Measurements from ENCODE around the gene SLC29A3. TPM values are rescaled to one million over a fixed set of nuclear protein-coding genes. Genes with fewer than 3 reads are reported as not detected.
A peak's percentile ranks its signal among the peaks of the same experiment; 100 is the strongest.

SLC29A3 gene
- polyA plus RNA-seq, 1 of the 3 experiments (the other 2 are of a cell fraction), result 3.8 TPM

DNA sequence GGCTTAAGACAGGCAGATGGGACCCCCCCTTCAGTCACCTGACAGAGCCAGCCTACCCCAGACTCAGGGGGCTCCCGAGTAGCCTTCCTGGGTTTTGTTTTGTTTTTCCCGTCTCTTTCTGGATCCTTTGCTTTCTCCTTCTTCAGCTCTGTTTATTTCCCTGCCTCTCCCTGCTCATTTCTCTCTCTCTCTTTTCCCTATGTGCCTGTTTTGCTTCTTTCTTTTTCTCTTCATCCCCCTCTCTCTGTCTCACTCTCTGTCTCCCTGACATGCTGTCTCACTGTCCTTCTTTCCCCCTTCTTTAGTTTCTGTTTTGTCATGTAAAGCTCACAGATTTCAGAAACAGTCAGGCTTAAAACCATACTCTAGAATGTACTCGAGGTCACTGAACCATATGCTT, 38.2 kb upstream of the SLC29A3 start:
- Histone ChIP-seq H2AFZ (ENCODE audit: low read depth) (no peak overlapping the region), H3K4me1 (ENCODE audit: control insufficient read depth in 1 of 2, insufficient read depth in 2 of 2, low read depth in 1 of 2, low read length in 1 of 2) (peaks cover 0 to 56% of the 10 kb centered on the region in 2 experiments; a peak in 3 of 4 replicates), H4K20me1 (ENCODE audit: insufficient read depth) (peaks cover 87% of the 10 kb centered on the region), H3K79me2 (ENCODE audit: insufficient read depth) (peaks cover 36% of the 10 kb centered on the region), H3K9me3 (no peaks in the 10 kb centered on the region), H3K36me3 (replicated peaks in 1 of 2; ENCODE audit: control insufficient read depth in 1 of 2, insufficient read depth in 2 of 2, low read length in 1 of 2) (peaks cover 5 to 20% of the 10 kb centered on the region in 2 experiments), H3K4me2 (no peak overlapping the region), H3K27me3 (ENCODE audit: insufficient read depth) (no peaks in the 10 kb centered on the region), H3F3A (replicated peaks; ENCODE audit: insufficient read depth) (no peaks in the 10 kb centered on the region), H3K27ac (ENCODE audit: low read depth in 2 of 2, low read length in 1 of 2) (peak overlapping the region in 1 of 2 experiments; percentile 99; a peak in 2 of 4 replicates), H3K9ac (no peak overlapping the region), H3K9me2 (no peaks in the 10 kb centered on the region), H3K4me3 (ENCODE audit: low read depth in 2 of 2, low read length in 1 of 2) (no peak overlapping the region)
- DNase-seq, result no peak
- ChIA-PET POLR2A (interaction anchor here (1.0 kb wide), 1 partner anchor 36 kb away, joined by 3 read pairs; no protein-coding TSS in a partner anchor), CTCF (interaction anchor here (0.7 to 9.0 kb wide), 6 partner anchors 10 to 377 kb away, joined by 3 to 104 read pairs (median 4); no protein-coding TSS in a partner anchor)
- WGBS (ENCODE audit: low lambda C conversion rate), result 48% methylated on average over 3 of the region's 3 CpGs
- TF ChIP-seq NRF1 (IDR thresholded peaks at IDR 0.05; ENCODE audit: low read depth, low read length) (no peak), NFIC (IDR thresholded peaks at IDR 0.05; ENCODE audit: borderline replicate concordance) (no peak), RAD21 (IDR thresholded peaks at IDR 0.05; ENCODE audit: low read length) (no peak), GATA2 (CRISPR knock-in tag; IDR thresholded peaks at IDR 0.05) (no peak), EZH2phosphoT487 (IDR thresholded peaks at IDR 0.05; ENCODE audit: borderline replicate concordance, low read depth) (no peak), MXI1 (IDR thresholded peaks at IDR 0.05; ENCODE audit: low read depth, low read length) (no peak), EP300 (IDR thresholded peaks at IDR 0.05; ENCODE audit: borderline replicate concordance in 1 of 2, low read depth in 1 of 2, low read length in 1 of 2) (no peak), FOXJ3 (CRISPR knock-in tag; IDR thresholded peaks at IDR 0.05) (no peak), MEF2A (IDR thresholded peaks at IDR 0.05; ENCODE audit: borderline replicate concordance, low read depth) (no peak), TCF12 (IDR thresholded peaks at IDR 0.05) (no peak)
- TF ChIP-seq, protein P1, sequence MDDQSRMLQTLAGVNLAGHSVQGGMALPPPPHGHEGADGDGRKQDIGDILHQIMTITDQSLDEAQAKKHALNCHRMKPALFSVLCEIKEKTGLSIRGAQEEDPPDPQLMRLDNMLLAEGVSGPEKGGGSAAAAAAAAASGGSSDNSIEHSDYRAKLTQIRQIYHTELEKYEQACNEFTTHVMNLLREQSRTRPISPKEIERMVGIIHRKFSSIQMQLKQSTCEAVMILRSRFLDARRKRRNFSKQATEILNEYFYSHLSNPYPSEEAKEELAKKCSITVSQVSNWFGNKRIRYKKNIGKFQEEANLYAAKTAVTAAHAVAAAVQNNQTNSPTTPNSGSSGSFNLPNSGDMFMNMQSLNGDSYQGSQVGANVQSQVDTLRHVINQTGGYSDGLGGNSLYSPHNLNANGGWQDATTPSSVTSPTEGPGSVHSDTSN (IDR thresholded peaks at IDR 0.05), result no peak

DNA sequence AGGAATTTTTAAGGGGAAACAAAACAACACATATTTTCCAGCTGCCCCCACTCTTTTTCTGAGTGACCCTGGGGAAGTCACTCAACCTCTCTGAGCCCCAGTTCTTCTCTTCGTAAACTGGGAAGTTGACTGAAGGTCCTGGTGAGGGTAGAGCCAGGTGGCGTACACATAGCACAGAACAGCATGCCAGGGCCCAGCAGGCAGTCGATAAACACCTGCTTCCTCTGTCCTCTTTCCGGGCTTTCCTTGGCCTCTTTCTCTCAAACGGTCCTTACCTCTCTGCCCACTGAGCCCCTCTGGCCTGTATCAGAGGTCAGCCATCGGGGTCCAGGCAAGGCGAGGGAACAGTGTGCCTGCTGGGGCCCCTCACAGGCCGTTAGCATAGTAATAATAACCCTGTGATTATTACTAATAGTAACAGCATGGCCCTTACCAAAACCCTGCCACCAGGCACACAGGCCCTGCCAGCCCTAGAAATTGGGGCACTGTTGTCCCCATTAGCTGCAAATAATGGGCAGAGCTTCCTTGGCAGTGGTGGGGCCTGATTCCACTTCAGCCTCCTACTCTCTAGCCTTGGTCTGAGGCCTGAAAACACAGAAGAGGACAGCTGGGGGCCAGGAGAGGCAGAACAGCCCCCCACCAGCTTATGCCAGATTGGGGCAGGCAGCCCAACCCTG, 37.3 kb upstream of the SLC29A3 start:
- TF ChIP-seq, protein P2, sequence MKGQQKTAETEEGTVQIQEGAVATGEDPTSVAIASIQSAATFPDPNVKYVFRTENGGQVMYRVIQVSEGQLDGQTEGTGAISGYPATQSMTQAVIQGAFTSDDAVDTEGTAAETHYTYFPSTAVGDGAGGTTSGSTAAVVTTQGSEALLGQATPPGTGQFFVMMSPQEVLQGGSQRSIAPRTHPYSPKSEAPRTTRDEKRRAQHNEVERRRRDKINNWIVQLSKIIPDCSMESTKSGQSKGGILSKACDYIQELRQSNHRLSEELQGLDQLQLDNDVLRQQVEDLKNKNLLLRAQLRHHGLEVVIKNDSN (IDR thresholded peaks at IDR 0.05; ENCODE audit: borderline replicate concordance, low read depth), result no peak
- TF ChIP-seq, protein P1 (IDR thresholded peaks at IDR 0.05), result no peak
- TF ChIP-seq TEAD4 (IDR thresholded peaks at IDR 0.05; ENCODE audit: borderline replicate concordance, insufficient read depth), result no peak
- TF ChIP-seq, protein P3, sequence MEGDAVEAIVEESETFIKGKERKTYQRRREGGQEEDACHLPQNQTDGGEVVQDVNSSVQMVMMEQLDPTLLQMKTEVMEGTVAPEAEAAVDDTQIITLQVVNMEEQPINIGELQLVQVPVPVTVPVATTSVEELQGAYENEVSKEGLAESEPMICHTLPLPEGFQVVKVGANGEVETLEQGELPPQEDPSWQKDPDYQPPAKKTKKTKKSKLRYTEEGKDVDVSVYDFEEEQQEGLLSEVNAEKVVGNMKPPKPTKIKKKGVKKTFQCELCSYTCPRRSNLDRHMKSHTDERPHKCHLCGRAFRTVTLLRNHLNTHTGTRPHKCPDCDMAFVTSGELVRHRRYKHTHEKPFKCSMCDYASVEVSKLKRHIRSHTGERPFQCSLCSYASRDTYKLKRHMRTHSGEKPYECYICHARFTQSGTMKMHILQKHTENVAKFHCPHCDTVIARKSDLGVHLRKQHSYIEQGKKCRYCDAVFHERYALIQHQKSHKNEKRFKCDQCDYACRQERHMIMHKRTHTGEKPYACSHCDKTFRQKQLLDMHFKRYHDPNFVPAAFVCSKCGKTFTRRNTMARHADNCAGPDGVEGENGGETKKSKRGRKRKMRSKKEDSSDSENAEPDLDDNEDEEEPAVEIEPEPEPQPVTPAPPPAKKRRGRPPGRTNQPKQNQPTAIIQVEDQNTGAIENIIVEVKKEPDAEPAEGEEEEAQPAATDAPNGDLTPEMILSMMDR (IDR thresholded peaks at IDR 0.05), result no peak
- no peak for TF ChIP-seq EZH2phosphoT487 (IDR thresholded peaks at IDR 0.05; ENCODE audit: borderline replicate concordance, low read depth)
- TF ChIP-seq FOXM1 (IDR thresholded peaks at IDR 0.05; ENCODE audit: low read depth), result no peak
- no peak for TF ChIP-seq SMC3 (IDR thresholded peaks at IDR 0.05; ENCODE audit: low read depth, low read length)
- no peak for TF ChIP-seq FOXJ3 (CRISPR knock-in tag; IDR thresholded peaks at IDR 0.05)
- no peak for TF ChIP-seq GABPA (IDR thresholded peaks at IDR 0.05; ENCODE audit: low read depth)
- no peak for TF ChIP-seq SIN3A (IDR thresholded peaks at IDR 0.05; ENCODE audit: borderline replicate concordance, low read depth, low read length)
- TF ChIP-seq MXI1 (IDR thresholded peaks at IDR 0.05; ENCODE audit: low read depth, low read length), result no peak
- TF ChIP-seq, protein P4, sequence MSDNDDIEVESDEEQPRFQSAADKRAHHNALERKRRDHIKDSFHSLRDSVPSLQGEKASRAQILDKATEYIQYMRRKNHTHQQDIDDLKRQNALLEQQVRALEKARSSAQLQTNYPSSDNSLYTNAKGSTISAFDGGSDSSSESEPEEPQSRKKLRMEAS (IDR thresholded peaks at IDR 0.05; ENCODE audit: low read depth), result no peak
- TF ChIP-seq NFIC (IDR thresholded peaks at IDR 0.05; ENCODE audit: borderline replicate concordance), result no peak
- no peak for TF ChIP-seq FOSL2 (IDR thresholded peaks at IDR 0.05; ENCODE audit: borderline replicate concordance, low read depth)
- TF ChIP-seq POLR2AphosphoS5 (IDR thresholded peaks at IDR 0.05; ENCODE audit: low read depth, low read length), result no peak
- no peak for TF ChIP-seq YY1 (IDR thresholded peaks at IDR 0.05; ENCODE audit: low read depth)
- no peak for TF ChIP-seq MEF2A (IDR thresholded peaks at IDR 0.05; ENCODE audit: borderline replicate concordance, low read depth)
- peaks cover 82% of the 10 kb centered on the region for H4K20me1 ChIP-seq (ENCODE audit: insufficient read depth)
- POLR2A ChIA-PET, result interaction anchor here (1.0 kb wide), 1 partner anchor 37 kb away, joined by 3 read pairs; no protein-coding TSS in a partner anchor
- H2AFZ ChIP-seq (ENCODE audit: low read depth), result no peak overlapping the region
- 87% methylated on average over 8 of the region's 8 CpGs for WGBS (ENCODE audit: low lambda C conversion rate)
- no peak overlapping the region for H3K9ac ChIP-seq
- peaks cover 0 to 46% of the 10 kb centered on the region in 2 experiments; a peak in 3 of 4 replicates for H3K4me1 ChIP-seq (ENCODE audit: control insufficient read depth in 1 of 2, insufficient read depth in 2 of 2, low read depth in 1 of 2, low read length in 1 of 2)
- peaks cover 26% of the 10 kb centered on the region for H3K79me2 ChIP-seq (ENCODE audit: insufficient read depth)
- H3K9me3 ChIP-seq, result no peaks in the 10 kb centered on the region
- H3K27ac ChIP-seq (ENCODE audit: low read depth in 2 of 2, low read length in 1 of 2), result peak overlapping the region in 1 of 2 experiments; percentile 53; a peak in 1 of 4 replicates
- no peak for DNase-seq
- CTCF ChIA-PET, result interaction anchor here (0.8 to 9.0 kb wide), 5 partner anchors 11 to 378 kb away, joined by 3 to 104 read pairs (median 6); no protein-coding TSS in a partner anchor
- no peak overlapping the region for H3K4me3 ChIP-seq (ENCODE audit: low read depth in 2 of 2, low read length in 1 of 2)
- H3K4me2 ChIP-seq, result no peak overlapping the region
- no peaks in the 10 kb centered on the region for H3K9me2 ChIP-seq
- peaks cover 5 to 29% of the 10 kb centered on the region in 2 experiments for H3K36me3 ChIP-seq (replicated peaks in 1 of 2; ENCODE audit: control insufficient read depth in 1 of 2, insufficient read depth in 2 of 2, low read length in 1 of 2)
- no peaks in the 10 kb centered on the region for H3F3A ChIP-seq (replicated peaks; ENCODE audit: insufficient read depth)
- no peaks in the 10 kb centered on the region for H3K27me3 ChIP-seq (ENCODE audit: insufficient read depth)

All from SK-N-SH (cell line).